ENCODE measurements around the gene NOX5.

DNA sequence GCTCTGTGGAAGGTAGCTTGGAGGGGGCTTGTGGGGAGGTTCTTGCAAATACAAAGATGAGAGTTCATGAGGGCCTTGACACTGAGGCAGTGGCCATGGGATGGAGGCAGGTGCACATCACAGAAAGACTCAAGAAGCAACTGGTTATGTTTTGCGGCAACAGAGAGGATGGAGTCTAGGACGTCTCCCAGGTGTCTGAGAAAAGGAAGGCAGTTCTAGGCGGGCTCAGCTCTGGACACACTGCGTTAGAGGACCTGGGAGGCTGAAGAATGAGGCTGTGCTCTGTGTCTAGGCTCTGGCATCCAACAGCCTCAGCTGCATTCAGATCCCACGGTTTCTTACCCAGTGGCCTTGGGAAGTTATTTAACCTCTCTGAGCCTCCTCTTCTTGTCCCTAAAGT lies 23.5 kb downstream of the NOX5 start:
- no peak for TF ChIP-seq CTCF (IDR thresholded peaks at IDR 0.05)
- TF ChIP-seq EZH2 (IDR thresholded peaks at IDR 0.05; ENCODE audit: borderline replicate concordance, insufficient read depth, low read depth, low read length, poor library complexity, severe bottlenecking), result no peak
